Astrocyte (in vitro differentiated cells and primary cell): ENCODE results near the gene SF3A2. TPM values are rescaled to one million over a fixed set of nuclear protein-coding genes. Genes with fewer than 3 reads are reported as not detected.
A peak's percentile ranks its signal among the peaks of the same experiment; 100 is the strongest.

Source experiments
- DNase-seq: peaks from one replicate; pipeline ENCODE4 v3.0.0-alpha.2; 2010; ENCODE audit warnings: low read depth
- FAIRE-seq: peaks from 2 replicates; lab custom pipeline; 2011; peaks lifted over from hg19 to GRCh38; lab: Jason Lieb, UNC
- H2AFZ ChIP-seq: 2 replicates; pipeline ENCODE4 v1.6.0; 2012; ENCODE audit warnings: low read depth, low read length, inconsistent platforms
- H3K27ac ChIP-seq: 2 replicates; pipeline ENCODE4 v1.5.1; 2011; ENCODE audit warnings: low read depth, low read length, inconsistent platforms
- H3K27me3 ChIP-seq: 2 replicates; pipeline ENCODE4 v1.6.0; 2011; ENCODE audit warnings: low read length, inconsistent platforms; ENCODE audit not compliant: insufficient read depth
- H3K36me3 ChIP-seq: 2 replicates; pipeline ENCODE4 v1.5.1; 2011; ENCODE audit warnings: low read length, inconsistent platforms; ENCODE audit not compliant: insufficient read depth
- H3K4me1 ChIP-seq: 2 replicates; pipeline ENCODE4 v1.5.1; 2011; ENCODE audit warnings: low read length, inconsistent platforms; ENCODE audit not compliant: insufficient read depth
- H3K4me2 ChIP-seq: 2 replicates; pipeline ENCODE4 v1.6.0; 2012; ENCODE audit warnings: low read length, inconsistent platforms
- H3K4me3 ChIP-seq: 2 replicates; pipeline ENCODE4 v1.5.1; 2011; ENCODE audit warnings: low read depth, mild to moderate bottlenecking, low read length, inconsistent platforms; ENCODE audit not compliant: insufficient read depth
- H3K79me2 ChIP-seq: 2 replicates; pipeline ENCODE4 v1.6.0; 2012; ENCODE audit warnings: mild to moderate bottlenecking, low read length, inconsistent platforms; ENCODE audit not compliant: insufficient read depth
- H3K9ac ChIP-seq: 2 replicates; pipeline ENCODE4 v1.6.0; 2012; ENCODE audit warnings: mild to moderate bottlenecking, low read length, inconsistent platforms
- H3K9me3 ChIP-seq: 2 replicates; pipeline ENCODE4 v1.5.1; 2012; ENCODE audit warnings: low read depth, mild to moderate bottlenecking, low read length, inconsistent platforms; ENCODE audit not compliant: insufficient read depth
- H4K20me1 ChIP-seq: 2 replicates; pipeline ENCODE4 v1.6.0; 2012; ENCODE audit warnings: low read length, inconsistent platforms; ENCODE audit not compliant: insufficient read depth
- H3K27ac Mint-ChIP-seq: one replicate; pipeline ENCODE4 v1.8.0; 2021; ENCODE audit warnings: mild to moderate bottlenecking, mixed read lengths; ENCODE audit not compliant: unreplicated experiment
- H3K27me3 Mint-ChIP-seq: one replicate; pipeline ENCODE4 v1.8.0; 2021; ENCODE audit warnings: low read depth, mixed read lengths; ENCODE audit not compliant: unreplicated experiment
- H3K36me3 Mint-ChIP-seq: one replicate; pipeline ENCODE4 v1.8.0; 2021; ENCODE audit warnings: low read depth, mixed read lengths; ENCODE audit not compliant: unreplicated experiment
- H3K4me1 Mint-ChIP-seq: one replicate; pipeline ENCODE4 v1.8.0; 2021; ENCODE audit warnings: low read depth, mixed read lengths; ENCODE audit not compliant: unreplicated experiment
- H3K4me3 Mint-ChIP-seq: one replicate; pipeline ENCODE4 v1.8.0; 2021; ENCODE audit warnings: mild to moderate bottlenecking, moderate library complexity, mixed read lengths; ENCODE audit not compliant: unreplicated experiment
- H3K9me3 Mint-ChIP-seq: one replicate; pipeline ENCODE4 v1.8.0; 2021; ENCODE audit warnings: mild to moderate bottlenecking, mixed read lengths; ENCODE audit not compliant: unreplicated experiment
- EZH2 ChIP-seq: IDR thresholded peaks from 2 replicates; pipeline ENCODE4 v1.6.1; 2012; ENCODE audit warnings: mild to moderate bottlenecking, low read length, inconsistent platforms; ENCODE audit not compliant: insufficient read depth
- total RNA-seq: library from RNA; stranded (reverse); gene quantifications from 2 replicates; pipeline ENCODE4 v1.2.1, GENCODE V29; 2021
- TF ChIP-seq, protein P1 (sequence below): IDR thresholded peaks from 2 replicates; pipeline ENCODE4 v1.5.1; 2011; ENCODE audit warnings: low read depth, mild to moderate bottlenecking, inconsistent platforms, low read length, moderate library complexity; ENCODE audit not compliant: insufficient read depth

The SF3A2 gene
- total RNA-seq, 1 donor from 2014 or later: 83.2 TPM

DNA sequence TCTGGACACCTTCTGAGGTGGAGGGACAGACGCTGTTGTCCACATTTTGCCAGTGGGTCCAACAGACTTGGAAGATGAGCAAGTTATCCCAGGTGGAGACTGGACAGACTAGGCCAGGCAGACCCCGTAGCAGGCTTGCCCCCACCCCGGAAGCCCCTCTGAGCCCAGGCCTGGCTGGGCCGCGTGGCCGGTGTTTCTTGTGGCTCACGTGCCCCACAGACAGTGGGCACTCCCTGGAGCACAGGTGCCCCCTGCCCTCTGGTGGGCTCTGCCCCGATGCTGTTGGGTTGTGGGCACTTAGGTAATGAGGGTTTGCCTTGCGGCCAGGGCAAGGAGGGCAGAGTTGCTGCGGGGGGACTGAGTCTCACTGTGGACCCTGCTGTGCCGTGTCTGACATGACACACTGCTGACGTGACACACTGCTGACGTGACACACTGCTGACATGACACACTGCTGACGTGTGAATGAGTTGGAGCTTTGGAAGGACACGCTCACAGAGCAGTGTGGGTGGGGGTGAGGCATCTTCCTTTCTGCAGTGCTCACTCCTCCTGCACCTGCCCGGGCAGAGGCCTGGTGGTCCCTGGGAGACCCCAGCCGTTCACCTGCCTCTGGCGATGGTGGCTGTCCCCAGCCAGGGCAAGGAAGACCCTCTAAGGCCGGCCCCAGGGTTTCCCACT, 47.8 kb upstream of the SF3A2 start:
- Mint-ChIP-seq H3K36me3 (peaks cover 14% of the 10 kb centered on the region), H3K4me3 (no peak overlapping the region), H3K27ac (no peak overlapping the region), H3K27me3 (no peaks in the 10 kb centered on the region), H3K4me1 (peaks cover 25% of the 10 kb centered on the region), H3K9me3 (no peaks in the 10 kb centered on the region)
- FAIRE-seq (no peak), DNase-seq (no peak)
- peaks cover 72% of the 10 kb centered on the region for H4K20me1 ChIP-seq
- H3K27ac ChIP-seq: peak overlapping the region; percentile 6
- no peak overlapping the region for H3K4me2 ChIP-seq
- peaks cover 9% of the 10 kb centered on the region for H3K36me3 ChIP-seq
- H2AFZ ChIP-seq: no peak overlapping the region
- H3K79me2 ChIP-seq: peaks cover 77% of the 10 kb centered on the region
- no peaks in the 10 kb centered on the region for H3K27me3 ChIP-seq
- H3K4me3 ChIP-seq: no peak overlapping the region
- peaks cover 33% of the 10 kb centered on the region for H3K4me1 ChIP-seq
- peak overlapping the region; percentile 10 for H3K9ac ChIP-seq
- H3K9me3 ChIP-seq: no peaks in the 10 kb centered on the region
- TF ChIP-seq, protein P1, sequence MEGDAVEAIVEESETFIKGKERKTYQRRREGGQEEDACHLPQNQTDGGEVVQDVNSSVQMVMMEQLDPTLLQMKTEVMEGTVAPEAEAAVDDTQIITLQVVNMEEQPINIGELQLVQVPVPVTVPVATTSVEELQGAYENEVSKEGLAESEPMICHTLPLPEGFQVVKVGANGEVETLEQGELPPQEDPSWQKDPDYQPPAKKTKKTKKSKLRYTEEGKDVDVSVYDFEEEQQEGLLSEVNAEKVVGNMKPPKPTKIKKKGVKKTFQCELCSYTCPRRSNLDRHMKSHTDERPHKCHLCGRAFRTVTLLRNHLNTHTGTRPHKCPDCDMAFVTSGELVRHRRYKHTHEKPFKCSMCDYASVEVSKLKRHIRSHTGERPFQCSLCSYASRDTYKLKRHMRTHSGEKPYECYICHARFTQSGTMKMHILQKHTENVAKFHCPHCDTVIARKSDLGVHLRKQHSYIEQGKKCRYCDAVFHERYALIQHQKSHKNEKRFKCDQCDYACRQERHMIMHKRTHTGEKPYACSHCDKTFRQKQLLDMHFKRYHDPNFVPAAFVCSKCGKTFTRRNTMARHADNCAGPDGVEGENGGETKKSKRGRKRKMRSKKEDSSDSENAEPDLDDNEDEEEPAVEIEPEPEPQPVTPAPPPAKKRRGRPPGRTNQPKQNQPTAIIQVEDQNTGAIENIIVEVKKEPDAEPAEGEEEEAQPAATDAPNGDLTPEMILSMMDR: no peak
- TF ChIP-seq EZH2: no peak

DNA sequence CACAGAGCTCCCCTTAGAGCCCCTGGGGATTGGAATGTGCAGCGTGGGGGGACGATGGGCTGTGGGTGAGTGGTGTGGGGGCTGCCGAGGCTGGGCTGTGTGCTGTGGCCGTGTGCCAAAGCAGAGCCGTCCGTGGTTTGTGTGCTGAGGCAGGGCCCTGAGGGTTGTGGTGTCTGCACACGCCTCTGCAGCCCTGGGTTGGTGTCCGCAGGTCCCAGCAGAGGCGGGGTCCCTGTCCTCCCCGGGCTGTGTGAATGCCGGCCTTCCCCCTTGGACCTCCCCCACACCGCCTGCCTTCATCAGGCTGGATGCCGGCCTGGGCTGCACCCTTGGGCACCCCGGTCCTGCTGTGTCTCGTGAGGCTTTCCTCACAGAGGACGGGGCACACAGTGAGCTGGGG, 46.7 kb upstream of the SF3A2 start:
- Mint-ChIP-seq H3K4me1 (peaks cover 22% of the 10 kb centered on the region), H3K27ac (no peak overlapping the region), H3K4me3 (no peak overlapping the region), H3K36me3 (peaks cover 12% of the 10 kb centered on the region), H3K27me3 (no peaks in the 10 kb centered on the region), H3K9me3 (no peaks in the 10 kb centered on the region)
- Histone ChIP-seq H3K4me2 (no peak overlapping the region), H3K9ac (no peak overlapping the region), H2AFZ (no peak overlapping the region), H4K20me1 (peaks cover 64% of the 10 kb centered on the region), H3K36me3 (peaks cover 9% of the 10 kb centered on the region), H3K27ac (no peak overlapping the region), H3K79me2 (peaks cover 71% of the 10 kb centered on the region), H3K4me1 (peaks cover 24% of the 10 kb centered on the region), H3K4me3 (no peak overlapping the region), H3K27me3 (no peaks in the 10 kb centered on the region), H3K9me3 (no peaks in the 10 kb centered on the region)
- no peak for DNase-seq
- TF ChIP-seq, protein P1: no peak
- TF ChIP-seq EZH2: no peak
- no peak for FAIRE-seq

DNA sequence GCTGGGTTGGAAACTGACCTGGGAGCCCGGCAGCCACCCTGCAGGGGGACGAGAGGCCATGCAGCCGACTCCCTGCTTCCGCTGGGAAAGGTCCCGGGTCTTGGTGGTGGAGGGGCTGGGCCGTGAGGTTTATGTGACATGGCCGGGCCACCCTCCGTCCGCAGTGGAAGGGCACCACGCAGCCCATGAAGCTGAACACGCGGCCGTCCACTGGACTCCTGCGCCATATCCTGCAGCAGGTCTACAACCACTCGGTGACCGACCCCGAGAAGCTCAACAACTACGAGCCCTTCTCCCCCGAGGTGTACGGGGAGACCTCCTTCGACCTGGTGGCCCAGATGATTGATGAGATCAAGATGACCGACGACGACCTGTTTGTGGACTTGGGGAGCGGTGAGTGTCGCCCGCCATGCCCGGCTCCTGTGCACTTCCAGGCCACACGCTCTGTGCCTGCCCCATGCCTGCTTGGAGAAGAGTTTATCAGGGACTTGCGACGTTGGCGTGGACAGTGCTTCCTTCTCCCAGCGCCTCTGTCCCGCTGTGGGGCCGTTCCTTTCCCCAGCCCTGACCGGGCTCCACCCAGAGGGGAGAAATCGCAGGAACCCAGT, 45.7 kb upstream of the SF3A2 start:
- Mint-ChIP-seq H3K27ac (no peak overlapping the region), H3K4me3 (no peak overlapping the region), H3K27me3 (no peaks in the 10 kb centered on the region), H3K9me3 (no peaks in the 10 kb centered on the region), H3K4me1 (peaks cover 15% of the 10 kb centered on the region), H3K36me3 (peaks cover 11% of the 10 kb centered on the region)
- Histone ChIP-seq H3K36me3 (peaks cover 9% of the 10 kb centered on the region), H3K4me1 (peaks cover 15% of the 10 kb centered on the region), H3K4me3 (no peak overlapping the region), H3K9me3 (no peaks in the 10 kb centered on the region), H3K9ac (no peak overlapping the region), H3K27me3 (no peaks in the 10 kb centered on the region), H3K27ac (no peak overlapping the region), H3K4me2 (no peak overlapping the region), H2AFZ (no peak overlapping the region), H4K20me1 (peaks cover 61% of the 10 kb centered on the region), H3K79me2 (peaks cover 77% of the 10 kb centered on the region)
- FAIRE-seq (no peak), DNase-seq (no peak)
- TF ChIP-seq, protein P1: no peak
